ENCODE results near the gene HECW1.

DNA sequence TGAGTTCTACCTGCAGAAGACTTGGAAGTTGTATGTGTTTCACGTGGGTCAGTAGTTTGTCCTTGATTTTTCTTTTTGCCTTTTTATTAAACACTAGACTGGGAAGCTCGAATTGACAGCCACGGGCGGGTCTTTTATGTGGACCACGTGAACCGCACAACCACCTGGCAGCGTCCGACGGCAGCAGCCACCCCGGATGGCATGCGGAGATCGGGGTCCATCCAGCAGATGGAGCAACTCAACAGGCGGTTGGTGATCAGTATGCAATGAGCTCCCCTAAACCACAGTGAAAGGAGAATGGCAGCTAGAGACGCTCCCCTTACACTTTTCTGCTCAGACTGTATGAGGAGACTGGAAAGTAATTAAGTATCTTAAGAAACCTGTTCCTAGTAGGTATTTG is 343.8 kb downstream of the HECW1 start:
- no peak for TF ChIP-seq SIN3A (IDR thresholded peaks at IDR 0.05; ENCODE audit: borderline replicate concordance, insufficient read depth, low read length)
- TF ChIP-seq POLR2AphosphoS5 (IDR thresholded peaks at IDR 0.05; ENCODE audit: low read depth, low read length) = no peak
- TF ChIP-seq, protein P1, sequence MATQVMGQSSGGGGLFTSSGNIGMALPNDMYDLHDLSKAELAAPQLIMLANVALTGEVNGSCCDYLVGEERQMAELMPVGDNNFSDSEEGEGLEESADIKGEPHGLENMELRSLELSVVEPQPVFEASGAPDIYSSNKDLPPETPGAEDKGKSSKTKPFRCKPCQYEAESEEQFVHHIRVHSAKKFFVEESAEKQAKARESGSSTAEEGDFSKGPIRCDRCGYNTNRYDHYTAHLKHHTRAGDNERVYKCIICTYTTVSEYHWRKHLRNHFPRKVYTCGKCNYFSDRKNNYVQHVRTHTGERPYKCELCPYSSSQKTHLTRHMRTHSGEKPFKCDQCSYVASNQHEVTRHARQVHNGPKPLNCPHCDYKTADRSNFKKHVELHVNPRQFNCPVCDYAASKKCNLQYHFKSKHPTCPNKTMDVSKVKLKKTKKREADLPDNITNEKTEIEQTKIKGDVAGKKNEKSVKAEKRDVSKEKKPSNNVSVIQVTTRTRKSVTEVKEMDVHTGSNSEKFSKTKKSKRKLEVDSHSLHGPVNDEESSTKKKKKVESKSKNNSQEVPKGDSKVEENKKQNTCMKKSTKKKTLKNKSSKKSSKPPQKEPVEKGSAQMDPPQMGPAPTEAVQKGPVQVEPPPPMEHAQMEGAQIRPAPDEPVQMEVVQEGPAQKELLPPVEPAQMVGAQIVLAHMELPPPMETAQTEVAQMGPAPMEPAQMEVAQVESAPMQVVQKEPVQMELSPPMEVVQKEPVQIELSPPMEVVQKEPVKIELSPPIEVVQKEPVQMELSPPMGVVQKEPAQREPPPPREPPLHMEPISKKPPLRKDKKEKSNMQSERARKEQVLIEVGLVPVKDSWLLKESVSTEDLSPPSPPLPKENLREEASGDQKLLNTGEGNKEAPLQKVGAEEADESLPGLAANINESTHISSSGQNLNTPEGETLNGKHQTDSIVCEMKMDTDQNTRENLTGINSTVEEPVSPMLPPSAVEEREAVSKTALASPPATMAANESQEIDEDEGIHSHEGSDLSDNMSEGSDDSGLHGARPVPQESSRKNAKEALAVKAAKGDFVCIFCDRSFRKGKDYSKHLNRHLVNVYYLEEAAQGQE (IDR thresholded peaks at IDR 0.05; ENCODE audit: insufficient read depth in 1 of 2, low read depth in 2 of 2, low read length in 2 of 2) = no peak
